Measurements from ENCODE around the gene ZNF775.

- TF ChIP-seq POLR2A (IDR thresholded peaks at IDR 0.05): no peak
- TF ChIP-seq CTCF (IDR thresholded peaks at IDR 0.05): no peak
Observed at GRCh38 chr7:150399421-150400007, 20.4 kb downstream of the ZNF775 start.

Measured in right lobe of liver (tissue), 4 donors.